ENCODE data around the gene KIF3C. TPM values are rescaled to one million over a fixed set of nuclear protein-coding genes. Genes with fewer than 3 reads are reported as not detected.
"Not testable (repeated sequence)": the region's sequence is repeated elsewhere in the genome, so short reads cannot be mapped to it uniquely, and the experiment has no call there.

KIF3C gene
- total and polyA plus RNA-seq, 3 donors from 2014 or later, result 7.1 to 9.8 (median 8.7) TPM

DNA sequence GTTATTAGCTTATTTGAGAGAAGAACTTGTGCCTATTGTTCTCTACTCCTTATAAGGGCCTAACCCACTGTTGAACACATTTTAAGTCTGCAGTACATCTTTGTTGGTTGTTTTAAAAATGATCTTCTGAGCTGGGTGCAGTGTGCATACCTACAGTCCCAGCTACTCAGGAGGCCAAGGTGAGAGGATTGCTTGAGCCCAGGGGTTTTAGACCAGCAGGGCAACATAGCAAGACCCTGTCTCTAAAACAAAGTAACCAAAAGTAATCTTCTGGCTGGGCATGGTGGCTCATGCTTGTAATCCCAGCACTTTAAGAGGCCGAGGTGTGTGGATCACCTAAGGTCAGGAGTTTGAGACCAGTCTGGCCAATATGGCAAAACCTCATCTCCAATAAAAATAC, 25.8 kb upstream of the KIF3C start:
- Histone ChIP-seq H3K4me3 (no peak overlapping the region), H3K27me3 (no peaks in the 10 kb centered on the region), H3K4me1 (peaks cover 12% of the 10 kb centered on the region), H3K9me3 (no peaks in the 10 kb centered on the region), H3K36me3 (ENCODE audit: low read depth, missing control alignments) (no peaks in the 10 kb centered on the region), H3K27ac (peak overlapping the region in 1 of 2 donors; percentile 39)
- no peak for DNase-seq
- 61 to 84% methylated on average over 1 of the region's 1 CpG for WGBS, 2 donors
- no peak for TF ChIP-seq POLR2A (IDR thresholded peaks at IDR 0.05)
- TF ChIP-seq, protein P1, sequence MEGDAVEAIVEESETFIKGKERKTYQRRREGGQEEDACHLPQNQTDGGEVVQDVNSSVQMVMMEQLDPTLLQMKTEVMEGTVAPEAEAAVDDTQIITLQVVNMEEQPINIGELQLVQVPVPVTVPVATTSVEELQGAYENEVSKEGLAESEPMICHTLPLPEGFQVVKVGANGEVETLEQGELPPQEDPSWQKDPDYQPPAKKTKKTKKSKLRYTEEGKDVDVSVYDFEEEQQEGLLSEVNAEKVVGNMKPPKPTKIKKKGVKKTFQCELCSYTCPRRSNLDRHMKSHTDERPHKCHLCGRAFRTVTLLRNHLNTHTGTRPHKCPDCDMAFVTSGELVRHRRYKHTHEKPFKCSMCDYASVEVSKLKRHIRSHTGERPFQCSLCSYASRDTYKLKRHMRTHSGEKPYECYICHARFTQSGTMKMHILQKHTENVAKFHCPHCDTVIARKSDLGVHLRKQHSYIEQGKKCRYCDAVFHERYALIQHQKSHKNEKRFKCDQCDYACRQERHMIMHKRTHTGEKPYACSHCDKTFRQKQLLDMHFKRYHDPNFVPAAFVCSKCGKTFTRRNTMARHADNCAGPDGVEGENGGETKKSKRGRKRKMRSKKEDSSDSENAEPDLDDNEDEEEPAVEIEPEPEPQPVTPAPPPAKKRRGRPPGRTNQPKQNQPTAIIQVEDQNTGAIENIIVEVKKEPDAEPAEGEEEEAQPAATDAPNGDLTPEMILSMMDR (IDR thresholded peaks at IDR 0.05), result no peak
- intact Hi-C loops (cut with DNase I; ENCODE audit: low total_unique reads), result no loop called here

GRCh38 chr2:26002632-26003310, 20.5 kb upstream of the KIF3C start:
- TF ChIP-seq, protein P1 (IDR thresholded peaks at IDR 0.05), result no peak
- no peak for TF ChIP-seq POLR2A (IDR thresholded peaks at IDR 0.05)
- H3K27ac ChIP-seq, result no peak overlapping the region
- H3K36me3 ChIP-seq (ENCODE audit: low read depth, missing control alignments), result no peaks in the 10 kb centered on the region
- H3K4me1 ChIP-seq, result peaks cover 24% of the 10 kb centered on the region
- 70 to 79% methylated on average over 9 of the region's 9 CpGs for WGBS, 2 donors
- DNase-seq, result peak; percentile 30
- intact Hi-C loops (cut with DNase I; ENCODE audit: low total_unique reads), result no loop called here
- no peaks in the 10 kb centered on the region for H3K9me3 ChIP-seq
- H3K27me3 ChIP-seq, result no peaks in the 10 kb centered on the region
- H3K4me3 ChIP-seq, result no peak overlapping the region

GRCh38 chr2:26001743-26002351, 19.6 kb upstream of the KIF3C start:
- peak; percentile 83 for DNase-seq
- no peaks in the 10 kb centered on the region for H3K9me3 ChIP-seq
- H3K27ac ChIP-seq, result peak overlapping the region; percentile 9 to 24
- no peak for TF ChIP-seq POLR2A (IDR thresholded peaks at IDR 0.05)
- TF ChIP-seq, protein P1 (IDR thresholded peaks at IDR 0.05), result no peak
- no peaks in the 10 kb centered on the region for H3K27me3 ChIP-seq
- intact Hi-C loops (cut with DNase I; ENCODE audit: low total_unique reads), result no loop called here
- WGBS, 2 donors, result 22 to 34% methylated on average over 4 of the region's 4 CpGs
- no peak overlapping the region for H3K4me3 ChIP-seq
- H3K4me1 ChIP-seq, result peaks cover 24% of the 10 kb centered on the region
- no peaks in the 10 kb centered on the region for H3K36me3 ChIP-seq (ENCODE audit: low read depth, missing control alignments)

- H3K36me3 ChIP-seq (ENCODE audit: low read depth, missing control alignments), result no peaks in the 10 kb centered on the region
- TF ChIP-seq, protein P1 (IDR thresholded peaks at IDR 0.05), result no peak
- no peak for TF ChIP-seq POLR2A (IDR thresholded peaks at IDR 0.05)
- peak; percentile 43 for DNase-seq
- H3K27me3 ChIP-seq, result no peaks in the 10 kb centered on the region
- no peak overlapping the region for H3K27ac ChIP-seq
- H3K4me3 ChIP-seq, result no peak overlapping the region
- intact Hi-C loops (cut with DNase I; ENCODE audit: low total_unique reads), result no loop called here
- H3K4me1 ChIP-seq, result peaks cover 24% of the 10 kb centered on the region
- H3K9me3 ChIP-seq, result no peaks in the 10 kb centered on the region
- 59 to 74% methylated on average over 5 of the region's 5 CpGs for WGBS, 2 donors
These were observed 18.3 kb upstream of the KIF3C start for GRCh38 chr2:26000561-26001082.

GRCh38 chr2:25999406-25999805, 17.1 kb upstream of the KIF3C start:
- H3K36me3 ChIP-seq (ENCODE audit: low read depth, missing control alignments); H3K9me3 ChIP-seq; H3K4me3 ChIP-seq; DNase-seq; H3K27me3 ChIP-seq; H3K27ac ChIP-seq: not testable (repeated sequence)
- intact Hi-C loops (cut with DNase I; ENCODE audit: low total_unique reads), result loop anchor here (10.0 kb wide), 1 partner anchor 145 kb away; no protein-coding TSS in a partner anchor
- WGBS, 2 donors, result 89 to 91% methylated on average over 7 of the region's 7 CpGs
- peaks cover 24% of the 10 kb centered on the region for H3K4me1 ChIP-seq

GRCh38 chr2:25998816-25999383, 16.6 kb upstream of the KIF3C start:
- 98% methylated on average over 12 to 13 of the region's 13 CpGs for WGBS, 2 donors
- H3K4me1 ChIP-seq, result peaks cover 24% of the 10 kb centered on the region
- not testable (repeated sequence) for DNase-seq; H3K27ac ChIP-seq; H3K27me3 ChIP-seq; H3K4me3 ChIP-seq; H3K36me3 ChIP-seq (ENCODE audit: low read depth, missing control alignments); H3K9me3 ChIP-seq
- intact Hi-C loops (cut with DNase I; ENCODE audit: low total_unique reads), result loop anchor here (10.0 kb wide), 1 partner anchor 146 kb away; no protein-coding TSS in a partner anchor

All from testis (tissue), 3 donors.